A549 (cell line): Measurements from ENCODE around the gene PPFIA4. TPM values are rescaled to one million over a fixed set of nuclear protein-coding genes. Genes with fewer than 3 reads are reported as not detected.

Experiments
- ATAC-seq, 2 experiments: fragments of 200-7000 bp in 1 of 2; fragments of >200 bp in 1 of 2; cut with Nextera tagmentation in 1 of 2; cut with Tn5 transposase in 1 of 2; 3 replicates each; pipeline versions ENCODE4 v1.8.0 to v1.9.1; 2018 to 2020; ENCODE audit warnings: mild to moderate bottlenecking in 1 of 2, moderate library complexity in 1 of 2
- CTCF ChIA-PET: fragments of 300-600 bp; sonication (Branson Sonifier 250); formaldehyde crosslinking; extraction: SDS; loops from one replicate; lab custom pipeline; 2021; ENCODE audit warnings: antibody characterized with exemption, inconsistent platforms; lab: Yijun Ruan, JAX
- POLR2A ChIA-PET: fragments of 350-600 bp; formaldehyde crosslinking; extraction: SDS; loops from one replicate; lab custom pipeline; 2021; ENCODE audit warnings: antibody characterized with exemption, inconsistent platforms; lab: Yijun Ruan, JAX
- DNase-seq, 2 experiments: peaks; one replicate each; pipeline versions ENCODE4 v3.0.0 to v3.0.0-alpha.2; 2011 to 2016; ENCODE audit warnings: low read depth in 1 of 2, low spot score in 1 of 2
- FAIRE-seq: peaks from 2 replicates; lab custom pipeline; 2011; peaks lifted over from hg19 to GRCh38; lab: Jason Lieb, UNC
- H3K27ac ChIP-seq, 2 experiments: fragments of >200 bp; sonication (Bioruptor Twin); formaldehyde crosslinking; 3 replicates each; pipeline ENCODE4 v1.5.1; 2016 to 2017
- H3K4me1 ChIP-seq: fragments of >200 bp; sonication (Bioruptor Twin); formaldehyde crosslinking; 3 replicates; pipeline ENCODE4 v1.6.1; 2016
- H3K4me2 ChIP-seq: fragments of >200 bp; sonication (Bioruptor Twin); formaldehyde crosslinking; 3 replicates; pipeline ENCODE4 v1.6.1; 2016
- H3K4me3 ChIP-seq: fragments of >200 bp; sonication (Bioruptor Twin); formaldehyde crosslinking; 3 replicates; pipeline ENCODE4 v1.5.1; 2016
- H3K9me3 ChIP-seq: fragments of >200 bp; sonication (Bioruptor Twin); formaldehyde crosslinking; 3 replicates; pipeline ENCODE4 v1.6.1; 2016
- ATOH8 ChIP-seq: fragments of 250-450 bp; sonication (Bioruptor Pico); IDR thresholded peaks from 2 replicates; pipeline ENCODE4 v1.5.0; 2020; ENCODE audit warnings: low read depth, mild to moderate bottlenecking, moderate library complexity
- BHLHE40 ChIP-seq: IDR thresholded peaks from 2 replicates; pipeline ENCODE4 v1.6.1; 2012; ENCODE audit warnings: low read depth, low read length, inconsistent platforms
- CBX2 ChIP-seq: fragments of 200-600 bp; sonication (generic); IDR thresholded peaks from 2 replicates; pipeline ENCODE4 v1.6.1; 2016; ENCODE audit warnings: low read depth, mild to moderate bottlenecking, borderline replicate concordance
- CHD4 ChIP-seq: fragments of 200-600 bp; sonication (generic); IDR thresholded peaks from 2 replicates; pipeline ENCODE4 v1.6.1; 2016; ENCODE audit warnings: antibody characterized with exemption, mild to moderate bottlenecking, borderline replicate concordance
- E2F6 ChIP-seq: IDR thresholded peaks from 2 replicates; pipeline ENCODE4 v1.6.1; 2012; ENCODE audit warnings: low read depth, borderline replicate concordance
- EHF ChIP-seq: fragments of 250-450 bp; sonication (Bioruptor Pico); IDR thresholded peaks from 2 replicates; pipeline ENCODE4 v1.5.0; 2020; ENCODE audit warnings: mild to moderate bottlenecking
- EHMT2 ChIP-seq: fragments of 200-600 bp; sonication (generic); IDR thresholded peaks from 2 replicates; pipeline ENCODE4 v1.6.1; 2016; ENCODE audit warnings: antibody characterized with exemption, low read depth, mild to moderate bottlenecking, moderate library complexity
- ESRRA ChIP-seq: fragments of 150-350 bp; IDR thresholded peaks from 2 replicates; pipeline ENCODE4 v1.6.1; 2014; ENCODE audit warnings: mild to moderate bottlenecking, low read length, borderline replicate concordance
- FOSB ChIP-seq: fragments of 250-450 bp; sonication (Bioruptor Pico); IDR thresholded peaks from 2 replicates; pipeline ENCODE4 v1.5.0; 2020; ENCODE audit warnings: mild to moderate bottlenecking, moderate library complexity
- FOSL2 ChIP-seq, 2 experiments: fragments of 450-650 bp in 1 of 2; fragments of >200 bp in 1 of 2; sonication (Bioruptor Twin) in 1 of 2; formaldehyde crosslinking; IDR thresholded peaks; 2 replicates each; pipeline versions ENCODE4 v1.5.0 to v1.6.1; 2016 to 2020; ENCODE audit warnings: mild to moderate bottlenecking in 1 of 2, moderate library complexity in 1 of 2
- FOXS1 ChIP-seq: fragments of 250-450 bp; sonication (Bioruptor Pico); IDR thresholded peaks from 2 replicates; pipeline ENCODE4 v1.5.0; 2020; ENCODE audit warnings: mild to moderate bottlenecking, moderate library complexity
- HDAC2 ChIP-seq: fragments of 200-600 bp; sonication (generic); IDR thresholded peaks from 2 replicates; pipeline ENCODE4 v1.6.1; 2016
- HES2 ChIP-seq: fragments of >200 bp; sonication (Bioruptor Twin); formaldehyde crosslinking; IDR thresholded peaks from 2 replicates; pipeline ENCODE4 v1.6.1; 2016
- HEYL ChIP-seq: fragments of 250-450 bp; sonication (Bioruptor Pico); IDR thresholded peaks from 2 replicates; pipeline ENCODE4 v1.8.0; 2021; ENCODE audit warnings: mild to moderate bottlenecking, moderate library complexity
- HOXA7 ChIP-seq: fragments of 250-450 bp; sonication (Bioruptor Pico); IDR thresholded peaks from 2 replicates; pipeline ENCODE4 v1.5.0; 2020; ENCODE audit warnings: mild to moderate bottlenecking, moderate library complexity
- HOXB13 ChIP-seq: fragments of 250-450 bp; sonication (Bioruptor Pico); IDR thresholded peaks from 2 replicates; pipeline ENCODE4 v1.5.0; 2020; ENCODE audit warnings: low read depth, mild to moderate bottlenecking, moderate library complexity
- HOXB5 ChIP-seq: fragments of 250-450 bp; sonication (Bioruptor Pico); IDR thresholded peaks from 2 replicates; pipeline ENCODE4 v1.5.0; 2020; ENCODE audit warnings: mild to moderate bottlenecking, moderate library complexity
- JUN ChIP-seq, 2 experiments: fragments of >200 bp; sonication (Bioruptor Twin); formaldehyde crosslinking; IDR thresholded peaks; 2 replicates in 1 of 2; 3 replicates in 1 of 2; pipeline ENCODE4 v1.6.1; 2016 to 2017
- KDM1A ChIP-seq: fragments of 200-600 bp; sonication (generic); IDR thresholded peaks from 2 replicates; pipeline ENCODE4 v1.6.1; 2016; ENCODE audit warnings: low read depth, mild to moderate bottlenecking
- MAX ChIP-seq: IDR thresholded peaks from 2 replicates; pipeline ENCODE4 v1.6.1; 2012
- NFE2L2 ChIP-seq: fragments of 150-350 bp; conservative IDR thresholded peaks from 2 replicates; pipeline ENCODE4 v1.6.1; 2014; ENCODE audit warnings: low read length
- PBX3 ChIP-seq: IDR thresholded peaks from 2 replicates; pipeline ENCODE4 v1.6.1; 2012
- POLR2A ChIP-seq: IDR thresholded peaks from 2 replicates; pipeline ENCODE4 v1.6.1; 2012; ENCODE audit warnings: mild to moderate bottlenecking, low read length
- RAD21 ChIP-seq, 2 experiments: fragments of >200 bp in 1 of 2; sonication (Bioruptor Twin) in 1 of 2; formaldehyde crosslinking in 1 of 2; IDR thresholded peaks in 1 of 2; conservative IDR thresholded peaks in 1 of 2; 2 replicates in 1 of 2; 3 replicates in 1 of 2; pipeline ENCODE4 v1.6.1; 2012 to 2018; ENCODE audit warnings: inconsistent platforms in 1 of 2
- RARB ChIP-seq: fragments of 250-450 bp; sonication (Bioruptor Pico); IDR thresholded peaks from 2 replicates; pipeline ENCODE4 v1.8.0; 2021; ENCODE audit warnings: mild to moderate bottlenecking, moderate library complexity
- REST ChIP-seq: fragments of 200-600 bp; sonication (generic); IDR thresholded peaks from 2 replicates; pipeline ENCODE4 v1.6.1; 2016; ENCODE audit warnings: antibody characterized with exemption, mild to moderate bottlenecking, moderate library complexity
- RNF2 ChIP-seq: fragments of 200-600 bp; sonication (generic); IDR thresholded peaks from 2 replicates; pipeline ENCODE4 v1.6.1; 2016; ENCODE audit warnings: low read depth, mild to moderate bottlenecking, antibody characterized with exemption, moderate library complexity, borderline replicate concordance
- SMC3 ChIP-seq: fragments of >200 bp; sonication (Bioruptor Twin); formaldehyde crosslinking; IDR thresholded peaks from 3 replicates; pipeline ENCODE4 v1.6.1; 2018; ENCODE audit warnings: inconsistent platforms
- TP53 ChIP-seq: fragments of 250-450 bp; sonication (Bioruptor Pico); IDR thresholded peaks from 2 replicates; pipeline ENCODE4 v1.5.0; 2021; ENCODE audit warnings: mild to moderate bottlenecking, moderate library complexity
- ZSCAN20 ChIP-seq: fragments of 250-450 bp; sonication (Bioruptor Pico); IDR thresholded peaks from 2 replicates; pipeline ENCODE4 v1.8.0; 2022; ENCODE audit warnings: mild to moderate bottlenecking, moderate library complexity
- WGBS: methylation state at CpG from one replicate; pipeline ENCODE4 v1.1.6; 2017; ENCODE audit errors: missing lambda C conversion rate; 5-methylcytosine and 5-hydroxymethylcytosine counted together
- polyA minus RNA-seq: library from RNA; depleted of rRNA, polyadenylated mRNA; stranded (reverse); fragments of >200 nt; gene quantifications from 2 replicates; pipeline ENCODE4 v1.2.3, GENCODE V29; 2011; rRNA and poly(A)+ RNA removed
- polyA plus RNA-seq, 4 experiments: library from polyadenylated mRNA; depleted of rRNA in 3 of 4; stranded (reverse); fragments of >200 nt; fragmentation: RNase III in 1 of 4; extraction: RNeasy Plus Mini Kit Qiagen cat#74134 plus additional on column Dnase treatment in 1 of 4; gene quantifications; 2 replicates in 3 of 4; 3 replicates in 1 of 4; pipeline ENCODE4 v1.2.3, GENCODE V29; 2011 to 2017
- TF ChIP-seq, protein P1 (sequence below): fragments of 450-650 bp; IDR thresholded peaks from 2 replicates; pipeline ENCODE4 v1.6.1; 2014; ENCODE audit warnings: antibody characterized with exemption

PPFIA4 gene
- polyA plus RNA-seq (2011; rRNA removed) (0.47 and 1.0 TPM in 2 replicates), polyA plus RNA-seq (2017; fragmentation: RNase III; extraction: RNeasy Plus Mini Kit Qiagen cat#74134 plus additional on column Dnase treatment) (0.33 to 0.63 TPM (median 0.44 TPM) in 3 replicates), polyA minus RNA-seq (0.73 and 1.6 TPM in 2 replicates)
- polyA plus RNA-seq (2012; cell fraction: cytosol; rRNA removed), result 0.45 and 0.60 TPM in 2 replicates
- 2.9 and 3.3 TPM in 2 replicates for polyA plus RNA-seq (2012; cell fraction: nucleus; rRNA removed)

DNA sequence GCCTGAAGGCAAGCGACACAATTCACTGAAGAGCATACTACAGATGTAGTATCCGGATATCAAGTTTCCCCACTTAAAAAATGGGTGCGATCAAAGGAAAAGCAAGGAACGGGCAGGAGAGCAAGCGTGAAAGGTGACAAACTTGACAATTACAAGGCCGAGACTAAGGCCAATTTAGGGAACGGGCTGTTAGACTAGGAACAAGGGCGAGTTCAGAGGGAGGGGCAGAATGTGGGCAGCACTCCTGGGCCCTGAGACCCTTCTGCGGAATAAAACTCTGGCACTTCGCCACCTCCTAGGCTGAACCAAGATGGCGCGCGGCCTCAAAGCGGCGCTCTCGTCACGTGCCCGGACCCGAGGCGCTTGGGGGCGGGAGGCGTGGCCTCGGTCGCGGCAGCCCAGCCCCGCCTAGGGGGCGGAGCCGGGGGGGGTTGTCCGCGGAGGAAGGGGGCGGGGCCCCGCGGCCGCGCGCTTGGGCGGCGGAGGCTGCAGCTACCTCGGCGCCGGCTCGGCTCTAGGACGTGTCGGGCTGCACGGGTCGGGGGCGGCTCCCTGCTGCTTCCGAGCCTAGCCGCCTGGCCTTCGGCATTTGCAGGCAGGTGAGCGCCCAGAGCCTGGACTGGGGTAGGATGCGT lies at the start of gene PPFIA4:
TSS of gene PPFIA4 (plus strand) at position 461 of the 635 bp plus-strand sequence. CDS start 12,518 bp downstream, outside the sequence.
- H3K4me2 ChIP-seq, result peak within 1 kb of the TSS; percentile 98
- peak within 1 kb of the TSS; percentile 58 for H3K4me3 ChIP-seq
- 34% methylated on average over 13 of the region's 52 CpGs for WGBS
- no peaks in the 10 kb centered on the region for H3K9me3 ChIP-seq
- no peaks in the 10 kb centered on the region for H3K4me1 ChIP-seq
- peak; percentile 72 to 87 for DNase-seq
- H3K27ac ChIP-seq, result peak within 1 kb of the TSS; percentile 59 to 84; a peak in 5 of 6 replicates
- ChIA-PET CTCF (interaction anchor here (1.0 to 25.2 kb wide), 6 partner anchors 11 to 242 kb away, joined by 3 to 452 read pairs (median 20); no protein-coding TSS in a partner anchor), POLR2A (no interaction called here)
- FAIRE-seq, result no peak
- ATAC-seq, result peak; percentile 68 to 90
- 0 out of 2 replicates have a peak, but pooled peaks have one; percentile 79 for TF ChIP-seq TP53
- TF ChIP-seq, protein P1, sequence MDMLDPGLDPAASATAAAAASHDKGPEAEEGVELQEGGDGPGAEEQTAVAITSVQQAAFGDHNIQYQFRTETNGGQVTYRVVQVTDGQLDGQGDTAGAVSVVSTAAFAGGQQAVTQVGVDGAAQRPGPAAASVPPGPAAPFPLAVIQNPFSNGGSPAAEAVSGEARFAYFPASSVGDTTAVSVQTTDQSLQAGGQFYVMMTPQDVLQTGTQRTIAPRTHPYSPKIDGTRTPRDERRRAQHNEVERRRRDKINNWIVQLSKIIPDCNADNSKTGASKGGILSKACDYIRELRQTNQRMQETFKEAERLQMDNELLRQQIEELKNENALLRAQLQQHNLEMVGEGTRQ, result peak; percentile 86
- no peak for TF ChIP-seq KDM1A
- no peak for TF ChIP-seq HDAC2
- peak; percentile 69; the same call in 1 of the 2 replicates for TF ChIP-seq EHF (CRISPR knock-in tag)
- peak; percentile 37 for TF ChIP-seq POLR2A
- peak; percentile 95 for TF ChIP-seq E2F6
- TF ChIP-seq ZSCAN20, result no peak
- TF ChIP-seq ATOH8 (CRISPR knock-in tag), result peak; percentile 89; the same call in 1 of the 2 replicates
- 0 out of 2 replicates have a peak, but pooled peaks have one; percentile 36 for TF ChIP-seq RARB (CRISPR knock-in tag)
- peak; percentile 83 for TF ChIP-seq BHLHE40
- no peak for TF ChIP-seq FOXS1 (CRISPR knock-in tag)
- 0 out of 2 replicates have a peak, but pooled peaks have one; percentile 57 for TF ChIP-seq EHMT2
- no peak for TF ChIP-seq RNF2
- TF ChIP-seq HOXB5 (CRISPR knock-in tag), result peak; percentile 81; the same call in 1 of the 2 replicates
- TF ChIP-seq PBX3, result no peak
- TF ChIP-seq ESRRA, result no peak
- TF ChIP-seq HOXB13 (CRISPR knock-in tag), result peak; percentile 84
- TF ChIP-seq RAD21 (conservative IDR thresholded peaks at IDR 0.05 in 1 of 2, IDR thresholded peaks at IDR 0.05 in 1 of 2), result peak; percentile 12 to 24; a peak in 2 of 5 replicates
- no peak for TF ChIP-seq FOSL2 (IDR thresholded peaks at IDR 0.05)
- no peak for TF ChIP-seq FOSL2 (CRISPR knock-in tag; IDR thresholded peaks at IDR 0.05)
- no peak for TF ChIP-seq CHD4
- peak; percentile 97 for TF ChIP-seq MAX
- TF ChIP-seq JUN (IDR thresholded peaks at IDR 0.05), result peak in 1 of 2 experiments; percentile 58; a peak in 1 of 5 replicates
- TF ChIP-seq HES2, result no peak
- peak; percentile 83; the same call in 1 of the 2 replicates for TF ChIP-seq FOSB (CRISPR knock-in tag)
- no peak for TF ChIP-seq HEYL (CRISPR knock-in tag)
- TF ChIP-seq SMC3, result no peak
- no peak for TF ChIP-seq NFE2L2
- no peak for TF ChIP-seq REST
- TF ChIP-seq CBX2, result no peak
- TF ChIP-seq HOXA7 (CRISPR knock-in tag), result 0 out of 2 replicates have a peak, but pooled peaks have one; percentile 76
